KMS-11 (cell line): ENCODE measurements around the gene NTRK3.

Experiments
- H2AFZ ChIP-seq: fragments of 200-600 bp; sonication (generic); 2 replicates; pipeline ENCODE4 v1.6.1; 2016; ENCODE audit warnings: antibody characterized with exemption, mixed run types, low read depth
- H3K27ac ChIP-seq: fragments of 200-600 bp; sonication (generic); 2 replicates; pipeline ENCODE4 v1.6.1; 2016; ENCODE audit warnings: mild to moderate bottlenecking, mixed run types
- H3K27me3 ChIP-seq: fragments of 200-600 bp; sonication (generic); 2 replicates; pipeline ENCODE4 v1.6.1; 2017; ENCODE audit warnings: mild to moderate bottlenecking, low read depth, mixed run types, moderate library complexity; ENCODE audit not compliant: insufficient read depth
- H3K36me3 ChIP-seq: fragments of 200-600 bp; sonication (generic); 2 replicates; pipeline ENCODE4 v1.6.1; 2017; ENCODE audit warnings: mild to moderate bottlenecking, mixed run types; ENCODE audit not compliant: insufficient read depth
- H3K4me1 ChIP-seq: fragments of 200-600 bp; sonication (generic); 2 replicates; pipeline ENCODE4 v1.6.1; 2016; ENCODE audit warnings: mild to moderate bottlenecking, low read depth, mixed run types; ENCODE audit not compliant: poor library complexity, severe bottlenecking
- H3K4me2 ChIP-seq: fragments of 200-600 bp; sonication (generic); 2 replicates; pipeline ENCODE4 v1.7.0; 2016; ENCODE audit warnings: mild to moderate bottlenecking, mixed run types
- H3K4me3 ChIP-seq: fragments of 200-600 bp; sonication (generic); IDR thresholded peaks from 2 replicates; pipeline ENCODE4 v1.6.1; 2017; ENCODE audit warnings: low read depth, low read length, mixed read lengths; ENCODE audit not compliant: insufficient read depth
- H3K79me2 ChIP-seq: fragments of 200-600 bp; sonication (generic); 2 replicates; pipeline ENCODE4 v1.6.1; 2016; ENCODE audit warnings: low read depth, mixed run types; ENCODE audit not compliant: insufficient read depth
- H3K9ac ChIP-seq: fragments of 200-600 bp; sonication (generic); 2 replicates; pipeline ENCODE4 v1.6.1; 2016; ENCODE audit warnings: mild to moderate bottlenecking, mixed run types
- H4K20me1 ChIP-seq: fragments of 200-600 bp; sonication (generic); 2 replicates; pipeline ENCODE4 v1.6.1; 2016; ENCODE audit warnings: mild to moderate bottlenecking, mixed run types; ENCODE audit not compliant: insufficient read depth
- TF ChIP-seq, protein P1 (sequence below): fragments of 200-600 bp; sonication (generic); conservative IDR thresholded peaks from 2 replicates; pipeline ENCODE4 v1.6.1; 2017; ENCODE audit warnings: low read depth, mild to moderate bottlenecking, antibody characterized with exemption, low read length, moderate library complexity, mixed read lengths

NTRK3 gene

DNA sequence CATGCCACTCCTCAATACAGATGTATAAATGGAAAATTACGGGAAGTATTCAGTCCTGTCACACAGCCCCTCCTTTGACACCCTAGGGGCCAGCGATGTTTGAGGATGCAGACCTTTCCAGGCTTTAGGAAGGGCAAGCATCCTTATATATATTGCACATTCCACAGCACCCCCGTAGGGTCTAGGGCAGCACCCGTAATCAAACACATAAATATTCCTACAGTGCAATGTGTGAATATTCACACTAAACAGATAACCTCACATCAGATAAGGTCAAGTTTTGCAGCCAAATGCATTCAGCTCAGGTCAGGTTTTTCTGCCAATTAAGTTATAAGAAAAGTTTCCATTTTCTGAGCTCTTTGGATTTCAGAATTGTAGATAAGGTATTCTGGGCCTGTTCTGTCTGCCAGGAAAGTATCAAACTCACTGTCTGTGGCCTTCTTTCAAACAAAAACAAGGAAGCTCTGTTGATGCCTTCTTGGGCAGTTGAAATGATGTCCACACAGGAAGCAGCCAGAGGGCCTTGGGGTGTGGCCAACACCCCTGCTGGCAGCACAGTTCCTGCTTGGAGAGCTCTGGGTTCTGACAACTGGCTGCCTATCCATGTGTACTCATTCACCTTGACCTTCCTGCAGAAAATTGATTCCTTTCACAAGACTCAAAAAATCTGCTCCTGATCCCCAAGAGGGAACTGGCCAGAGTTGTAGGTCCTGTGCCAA is 427.0 kb downstream of the NTRK3 start:
- H3K9ac ChIP-seq: no peak overlapping the region
- no peaks in the 10 kb centered on the region for H3K4me1 ChIP-seq
- H3K4me3 ChIP-seq: no peak overlapping the region
- H4K20me1 ChIP-seq: no peaks in the 10 kb centered on the region
- H3K27me3 ChIP-seq: no peaks in the 10 kb centered on the region
- H3K4me2 ChIP-seq: no peak overlapping the region
- no peak overlapping the region for H3K27ac ChIP-seq
- H3K79me2 ChIP-seq: no peaks in the 10 kb centered on the region
- H2AFZ ChIP-seq: no peak overlapping the region
- TF ChIP-seq, protein P1, sequence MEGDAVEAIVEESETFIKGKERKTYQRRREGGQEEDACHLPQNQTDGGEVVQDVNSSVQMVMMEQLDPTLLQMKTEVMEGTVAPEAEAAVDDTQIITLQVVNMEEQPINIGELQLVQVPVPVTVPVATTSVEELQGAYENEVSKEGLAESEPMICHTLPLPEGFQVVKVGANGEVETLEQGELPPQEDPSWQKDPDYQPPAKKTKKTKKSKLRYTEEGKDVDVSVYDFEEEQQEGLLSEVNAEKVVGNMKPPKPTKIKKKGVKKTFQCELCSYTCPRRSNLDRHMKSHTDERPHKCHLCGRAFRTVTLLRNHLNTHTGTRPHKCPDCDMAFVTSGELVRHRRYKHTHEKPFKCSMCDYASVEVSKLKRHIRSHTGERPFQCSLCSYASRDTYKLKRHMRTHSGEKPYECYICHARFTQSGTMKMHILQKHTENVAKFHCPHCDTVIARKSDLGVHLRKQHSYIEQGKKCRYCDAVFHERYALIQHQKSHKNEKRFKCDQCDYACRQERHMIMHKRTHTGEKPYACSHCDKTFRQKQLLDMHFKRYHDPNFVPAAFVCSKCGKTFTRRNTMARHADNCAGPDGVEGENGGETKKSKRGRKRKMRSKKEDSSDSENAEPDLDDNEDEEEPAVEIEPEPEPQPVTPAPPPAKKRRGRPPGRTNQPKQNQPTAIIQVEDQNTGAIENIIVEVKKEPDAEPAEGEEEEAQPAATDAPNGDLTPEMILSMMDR: no peak
- H3K36me3 ChIP-seq: no peaks in the 10 kb centered on the region

DNA sequence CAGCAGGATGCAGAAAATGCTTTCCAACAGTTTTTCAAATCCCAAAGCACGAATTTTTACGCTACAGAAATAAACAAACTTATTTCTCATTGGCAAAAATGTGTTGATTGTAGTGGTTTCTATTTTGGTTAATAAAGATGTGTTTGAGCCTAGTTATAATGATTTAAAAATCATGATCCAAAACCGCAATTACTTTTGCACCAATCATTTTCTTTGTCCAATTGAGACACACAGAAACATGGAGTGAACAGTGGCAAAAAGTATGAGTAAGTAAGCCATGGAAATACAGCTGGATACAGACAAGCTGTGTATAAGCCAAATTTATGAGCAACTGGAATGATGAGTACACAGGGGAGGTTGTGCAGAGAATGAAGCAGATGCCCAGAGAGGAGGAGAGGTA is 427.9 kb downstream of the NTRK3 start:
- Histone ChIP-seq H3K36me3 (no peaks in the 10 kb centered on the region), H3K27me3 (no peaks in the 10 kb centered on the region), H3K4me1 (no peaks in the 10 kb centered on the region), H3K4me3 (no peak overlapping the region), H3K79me2 (no peaks in the 10 kb centered on the region), H2AFZ (no peak overlapping the region), H4K20me1 (no peaks in the 10 kb centered on the region), H3K27ac (no peak overlapping the region), H3K4me2 (no peak overlapping the region), H3K9ac (no peak overlapping the region)
- TF ChIP-seq, protein P1: no peak

DNA sequence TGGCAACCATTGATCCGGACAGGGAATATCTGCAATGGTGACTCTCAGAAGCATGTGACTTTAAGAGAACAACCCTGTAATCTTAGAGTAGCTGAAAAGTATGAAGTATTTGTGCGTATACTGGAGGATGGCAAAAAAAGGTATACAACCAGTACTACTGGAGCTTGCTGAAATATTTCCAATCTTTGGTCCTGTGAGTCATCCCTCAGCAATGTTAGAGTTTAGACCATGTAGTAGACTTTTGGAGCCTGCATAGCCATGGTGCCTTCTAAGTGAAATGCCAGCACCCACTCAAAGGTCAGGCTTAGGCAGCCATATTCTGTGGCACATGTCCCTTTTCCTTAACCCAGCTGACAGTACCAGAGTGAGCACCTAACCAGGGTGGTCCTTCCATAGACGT is 429.4 kb downstream of the NTRK3 start:
- no peak overlapping the region for H3K27ac ChIP-seq
- no peaks in the 10 kb centered on the region for H3K4me1 ChIP-seq
- TF ChIP-seq, protein P1: no peak
- H3K4me3 ChIP-seq: no peak overlapping the region
- H3K9ac ChIP-seq: no peak overlapping the region
- no peaks in the 10 kb centered on the region for H3K36me3 ChIP-seq
- H3K27me3 ChIP-seq: no peaks in the 10 kb centered on the region
- H2AFZ ChIP-seq: no peak overlapping the region
- no peaks in the 10 kb centered on the region for H4K20me1 ChIP-seq
- H3K4me2 ChIP-seq: no peak overlapping the region
- H3K79me2 ChIP-seq: no peaks in the 10 kb centered on the region

DNA sequence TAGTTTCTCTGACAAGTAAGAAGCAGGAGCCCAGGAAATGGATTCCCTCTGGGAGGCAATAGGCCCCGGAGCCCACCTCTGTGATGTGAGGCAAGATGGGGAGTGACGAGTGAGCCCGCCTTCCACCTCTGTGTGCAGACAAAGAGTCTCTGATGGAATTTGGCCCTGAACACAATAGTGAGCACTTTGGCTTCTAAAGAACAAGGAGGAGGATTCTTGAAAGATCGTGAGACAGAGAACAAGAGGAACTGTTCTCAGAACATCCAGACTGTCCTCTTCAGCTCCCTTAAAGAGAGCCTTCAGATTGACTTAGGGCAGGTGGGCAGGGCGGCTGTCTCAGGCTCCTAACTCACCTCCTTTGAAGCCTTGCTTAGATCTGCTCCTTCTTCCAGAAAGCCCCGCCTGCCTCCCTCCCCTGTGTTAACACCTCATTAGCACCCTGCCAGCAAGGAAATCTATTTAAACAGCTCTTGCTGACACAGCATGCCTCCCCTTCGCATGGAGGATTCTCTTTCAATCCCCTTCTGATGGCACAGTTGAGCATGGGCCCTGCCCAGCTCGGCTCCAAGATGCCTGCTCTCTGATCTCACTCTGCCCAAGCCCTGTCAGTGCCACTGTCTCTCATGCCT is 430.3 kb downstream of the NTRK3 start:
- Histone ChIP-seq H3K9ac (no peak overlapping the region), H4K20me1 (no peaks in the 10 kb centered on the region), H3K27ac (no peak overlapping the region), H2AFZ (no peak overlapping the region), H3K27me3 (no peaks in the 10 kb centered on the region), H3K36me3 (no peaks in the 10 kb centered on the region), H3K4me1 (no peaks in the 10 kb centered on the region), H3K4me2 (no peak overlapping the region), H3K4me3 (no peak overlapping the region), H3K79me2 (no peaks in the 10 kb centered on the region)
- TF ChIP-seq, protein P1: no peak
